Measurements from ENCODE around the gene ATF7.

The ATF7 gene

DNA sequence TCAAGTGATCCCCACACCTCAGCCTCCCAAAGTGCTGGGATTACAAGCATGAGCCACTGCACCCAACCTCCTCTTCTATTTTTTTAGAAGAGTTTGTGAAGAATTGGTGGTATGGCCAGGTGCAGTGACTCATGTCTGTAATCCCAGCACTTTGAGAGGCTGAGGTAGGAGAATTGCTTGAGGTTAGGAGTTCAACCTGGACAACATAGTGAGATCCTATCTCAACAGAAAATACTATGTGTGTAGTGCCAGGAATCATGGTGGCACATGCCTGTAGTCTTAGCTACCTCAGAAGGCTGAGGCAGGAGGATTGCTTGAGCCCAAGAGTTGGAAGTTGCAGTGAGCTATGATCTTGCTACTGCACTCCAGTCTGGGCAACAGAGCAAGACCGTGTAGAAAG, 5.5 kb upstream of the ATF7 start:
- Histone ChIP-seq H3K27me3 (ENCODE audit: control insufficient read depth, insufficient read depth, low read length, poor library complexity, severe bottlenecking) (no peaks in the 10 kb centered on the region), H3K9me3 (ENCODE audit: control insufficient read depth, low read length) (no peaks in the 10 kb centered on the region), H3K4me1 (ENCODE audit: control insufficient read depth, insufficient read depth, low read length) (peaks cover 7% of the 10 kb centered on the region), H3K4me3 (ENCODE audit: insufficient read depth, low read depth, low read length) (no peak overlapping the region), H3K27ac (ENCODE audit: insufficient read depth, low read depth, low read length, poor library complexity, severe bottlenecking) (no peak overlapping the region), H3K36me3 (ENCODE audit: control insufficient read depth, insufficient read depth, low read length) (no peaks in the 10 kb centered on the region)
- WGBS, 2 experiments, result 88% methylated on average over 1 of the region's 1 CpG; no CpG with 5 or more reads in 1 of the 2 experiments

GRCh38 chr12:53627919-53628318, 1.7 kb upstream of the ATF7 start:
- Histone ChIP-seq H3K27me3 (ENCODE audit: control insufficient read depth, insufficient read depth, low read length, poor library complexity, severe bottlenecking) (no peaks in the 10 kb centered on the region), H3K4me3 (ENCODE audit: insufficient read depth, low read depth, low read length) (no peak overlapping the region), H3K27ac (ENCODE audit: insufficient read depth, low read depth, low read length, poor library complexity, severe bottlenecking) (no peak overlapping the region), H3K36me3 (ENCODE audit: control insufficient read depth, insufficient read depth, low read length) (no peaks in the 10 kb centered on the region), H3K9me3 (ENCODE audit: control insufficient read depth, low read length) (no peaks in the 10 kb centered on the region), H3K4me1 (ENCODE audit: control insufficient read depth, insufficient read depth, low read length) (peaks cover 17% of the 10 kb centered on the region)
- WGBS, 2 experiments, result 85 to 92% methylated on average over 8 to 11 of the region's 11 CpGs

DNA sequence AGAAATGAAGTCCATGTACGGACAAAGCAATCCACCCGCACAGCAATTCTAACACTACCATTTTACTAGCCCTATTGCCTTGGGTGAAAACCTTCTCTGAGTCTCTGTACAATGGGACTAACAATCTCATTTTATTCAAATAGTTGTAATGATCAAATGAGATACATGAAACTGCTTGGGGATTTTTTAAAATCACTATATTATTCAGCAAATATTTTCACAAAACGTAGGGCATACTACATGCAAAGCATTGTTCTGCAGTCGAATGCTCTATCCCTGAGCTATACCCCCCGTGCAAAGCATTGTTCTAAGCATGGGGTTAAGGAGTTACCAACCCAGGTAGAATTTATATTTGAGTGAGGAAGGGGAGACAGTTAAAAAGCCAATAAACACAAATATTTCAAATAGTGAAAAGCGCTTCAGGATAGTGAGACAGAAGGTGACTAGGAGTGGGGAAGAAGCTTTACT, 554 bp upstream of the ATF7 start:
- H3K36me3 ChIP-seq (ENCODE audit: control insufficient read depth, insufficient read depth, low read length), result no peaks in the 10 kb centered on the region
- H3K27ac ChIP-seq (ENCODE audit: insufficient read depth, low read depth, low read length, poor library complexity, severe bottlenecking), result peak overlapping the region; percentile 99
- H3K9me3 ChIP-seq (ENCODE audit: control insufficient read depth, low read length), result no peaks in the 10 kb centered on the region
- H3K27me3 ChIP-seq (ENCODE audit: control insufficient read depth, insufficient read depth, low read length, poor library complexity, severe bottlenecking), result no peaks in the 10 kb centered on the region
- WGBS, 2 experiments, result 40 to 48% methylated on average over 6 of the region's 6 CpGs
- H3K4me1 ChIP-seq (ENCODE audit: control insufficient read depth, insufficient read depth, low read length), result peaks cover 17% of the 10 kb centered on the region
- peak overlapping the region; percentile 92 for H3K4me3 ChIP-seq (ENCODE audit: insufficient read depth, low read depth, low read length)

- Histone ChIP-seq H3K9me3 (ENCODE audit: control insufficient read depth, low read length) (no peaks in the 10 kb centered on the region), H3K4me1 (ENCODE audit: control insufficient read depth, insufficient read depth, low read length) (peaks cover 17% of the 10 kb centered on the region), H3K36me3 (ENCODE audit: control insufficient read depth, insufficient read depth, low read length) (no peaks in the 10 kb centered on the region), H3K27me3 (ENCODE audit: control insufficient read depth, insufficient read depth, low read length, poor library complexity, severe bottlenecking) (no peaks in the 10 kb centered on the region), H3K4me3 (ENCODE audit: insufficient read depth, low read depth, low read length) (peak overlapping the region; percentile 92), H3K27ac (ENCODE audit: insufficient read depth, low read depth, low read length, poor library complexity, severe bottlenecking) (no peak overlapping the region)
- WGBS, 2 experiments, result 31 to 34% methylated on average over 5 of the region's 5 CpGs
Measured at GRCh38 chr12:53625373-53625945, 723 bp downstream of the ATF7 start.

DNA sequence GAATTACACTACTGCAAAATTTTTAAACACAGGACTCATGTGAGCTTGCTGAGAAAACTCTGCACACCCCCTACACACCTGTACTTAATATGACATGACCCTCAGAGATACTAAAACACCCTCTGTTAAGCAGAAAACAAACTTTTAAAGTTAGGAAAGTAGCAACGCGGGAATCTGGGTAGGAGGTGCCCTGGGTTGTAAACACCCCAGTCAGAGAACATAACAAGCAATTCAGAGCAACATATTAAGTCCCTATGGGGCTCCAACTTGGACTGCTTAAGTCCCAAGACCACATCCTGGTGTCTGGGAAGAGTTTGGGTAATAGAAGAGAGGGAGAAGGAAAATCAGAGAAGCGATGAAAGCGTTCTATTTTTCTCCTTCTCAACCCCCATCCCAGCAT, 1.2 kb downstream of the ATF7 start:
- WGBS, 2 experiments, result 73 to 83% methylated on average over 4 of the region's 4 CpGs
- H3K27ac ChIP-seq (ENCODE audit: insufficient read depth, low read depth, low read length, poor library complexity, severe bottlenecking), result no peak overlapping the region
- H3K4me1 ChIP-seq (ENCODE audit: control insufficient read depth, insufficient read depth, low read length), result peaks cover 17% of the 10 kb centered on the region
- H3K27me3 ChIP-seq (ENCODE audit: control insufficient read depth, insufficient read depth, low read length, poor library complexity, severe bottlenecking), result no peaks in the 10 kb centered on the region
- no peaks in the 10 kb centered on the region for H3K36me3 ChIP-seq (ENCODE audit: control insufficient read depth, insufficient read depth, low read length)
- H3K4me3 ChIP-seq (ENCODE audit: insufficient read depth, low read depth, low read length), result peak overlapping the region; percentile 92
- no peaks in the 10 kb centered on the region for H3K9me3 ChIP-seq (ENCODE audit: control insufficient read depth, low read length)

DNA sequence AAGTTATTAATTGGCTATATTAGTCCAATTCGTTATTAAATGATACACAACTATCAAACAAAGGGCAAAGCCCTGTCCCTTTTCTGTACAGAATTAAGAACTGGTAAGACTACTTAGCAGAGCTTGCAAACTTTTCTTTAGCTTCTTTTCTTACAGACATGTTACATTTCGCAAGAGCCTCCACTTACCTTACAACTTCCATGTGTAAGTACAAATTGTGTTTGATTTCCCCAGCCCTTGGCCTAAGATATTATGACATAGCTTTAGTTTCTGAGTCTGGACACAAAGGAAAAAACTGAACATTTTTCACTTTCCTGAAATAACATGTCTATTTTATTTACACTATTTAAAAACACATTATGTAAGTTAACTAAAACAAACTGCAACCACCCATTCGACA, 1.7 kb downstream of the ATF7 start:
- Histone ChIP-seq H3K27ac (ENCODE audit: insufficient read depth, low read depth, low read length, poor library complexity, severe bottlenecking) (no peak overlapping the region), H3K4me3 (ENCODE audit: insufficient read depth, low read depth, low read length) (peak overlapping the region; percentile 12), H3K4me1 (ENCODE audit: control insufficient read depth, insufficient read depth, low read length) (peaks cover 17% of the 10 kb centered on the region), H3K9me3 (ENCODE audit: control insufficient read depth, low read length) (no peaks in the 10 kb centered on the region), H3K27me3 (ENCODE audit: control insufficient read depth, insufficient read depth, low read length, poor library complexity, severe bottlenecking) (no peaks in the 10 kb centered on the region), H3K36me3 (ENCODE audit: control insufficient read depth, insufficient read depth, low read length) (no peaks in the 10 kb centered on the region)
- 90 to 98% methylated on average over 3 of the region's 3 CpGs for WGBS, 2 experiments

DNA sequence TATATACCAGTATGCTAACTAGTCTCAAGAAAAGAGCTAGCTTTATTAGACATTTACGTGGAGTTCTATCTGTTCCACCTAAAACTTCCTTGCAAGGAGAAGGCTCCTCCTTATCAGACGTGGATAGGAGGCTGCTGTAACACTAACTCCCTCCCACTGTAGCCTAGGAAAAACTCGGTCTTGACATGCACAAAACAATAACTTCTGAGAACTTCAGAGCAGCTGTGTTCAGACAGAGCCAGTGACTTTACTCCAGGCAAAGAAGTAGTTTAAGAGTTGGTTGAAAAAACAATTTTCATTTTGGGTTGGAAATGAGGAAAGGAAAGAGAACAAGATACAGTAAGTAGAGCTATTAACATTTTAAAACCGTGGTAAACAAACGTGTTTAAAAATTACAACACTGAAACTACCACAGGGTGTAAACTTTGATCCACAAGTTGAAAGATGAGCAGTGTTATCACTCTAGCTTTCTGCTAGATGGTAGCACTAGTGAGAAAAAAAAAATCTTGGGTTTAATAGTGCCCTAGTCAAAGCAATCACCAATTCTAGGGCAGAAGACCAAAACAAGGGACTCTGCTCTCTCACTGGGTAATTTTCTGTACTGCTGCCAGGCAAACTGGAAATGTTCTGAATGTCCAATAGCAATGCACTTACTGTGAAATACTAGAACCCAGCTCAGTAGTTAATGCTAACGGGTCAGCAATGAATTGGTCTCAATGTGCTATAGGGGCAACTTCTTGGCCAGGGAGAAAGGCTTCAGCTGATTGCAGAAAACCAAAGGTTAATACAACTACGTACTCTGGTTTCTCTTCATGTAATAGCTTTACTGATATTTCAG, 2.4 kb downstream of the ATF7 start:
- H3K4me3 ChIP-seq (ENCODE audit: insufficient read depth, low read depth, low read length), result peak overlapping the region; percentile 12
- H3K4me1 ChIP-seq (ENCODE audit: control insufficient read depth, insufficient read depth, low read length), result peaks cover 17% of the 10 kb centered on the region
- no peaks in the 10 kb centered on the region for H3K9me3 ChIP-seq (ENCODE audit: control insufficient read depth, low read length)
- no peaks in the 10 kb centered on the region for H3K27me3 ChIP-seq (ENCODE audit: control insufficient read depth, insufficient read depth, low read length, poor library complexity, severe bottlenecking)
- H3K27ac ChIP-seq (ENCODE audit: insufficient read depth, low read depth, low read length, poor library complexity, severe bottlenecking), result no peak overlapping the region
- no peaks in the 10 kb centered on the region for H3K36me3 ChIP-seq (ENCODE audit: control insufficient read depth, insufficient read depth, low read length)
- 69 to 80% methylated on average over 7 of the region's 7 CpGs for WGBS, 2 experiments

- no peak overlapping the region for H3K4me3 ChIP-seq (ENCODE audit: insufficient read depth, low read depth, low read length)
- H3K27me3 ChIP-seq (ENCODE audit: control insufficient read depth, insufficient read depth, low read length, poor library complexity, severe bottlenecking), result no peaks in the 10 kb centered on the region
- H3K27ac ChIP-seq (ENCODE audit: insufficient read depth, low read depth, low read length, poor library complexity, severe bottlenecking), result no peak overlapping the region
- H3K9me3 ChIP-seq (ENCODE audit: control insufficient read depth, low read length), result no peaks in the 10 kb centered on the region
- H3K4me1 ChIP-seq (ENCODE audit: control insufficient read depth, insufficient read depth, low read length), result peaks cover 17% of the 10 kb centered on the region
- WGBS, 2 experiments, result 97 to 98% methylated on average over 5 of the region's 5 CpGs
- H3K36me3 ChIP-seq (ENCODE audit: control insufficient read depth, insufficient read depth, low read length), result no peaks in the 10 kb centered on the region
Measured at GRCh38 chr12:53622724-53623123, 3.5 kb downstream of the ATF7 start.

GRCh38 chr12:53618275-53618674, 7.9 kb downstream of the ATF7 start:
- no peaks in the 10 kb centered on the region for H3K9me3 ChIP-seq (ENCODE audit: control insufficient read depth, low read length)
- no peaks in the 10 kb centered on the region for H3K27me3 ChIP-seq (ENCODE audit: control insufficient read depth, insufficient read depth, low read length, poor library complexity, severe bottlenecking)
- H3K4me3 ChIP-seq (ENCODE audit: insufficient read depth, low read depth, low read length), result no peak overlapping the region
- H3K27ac ChIP-seq (ENCODE audit: insufficient read depth, low read depth, low read length, poor library complexity, severe bottlenecking), result no peak overlapping the region
- no peaks in the 10 kb centered on the region for H3K4me1 ChIP-seq (ENCODE audit: control insufficient read depth, insufficient read depth, low read length)
- H3K36me3 ChIP-seq (ENCODE audit: control insufficient read depth, insufficient read depth, low read length), result no peaks in the 10 kb centered on the region
- WGBS, 2 experiments, result 97 to 98% methylated on average over 3 of the region's 3 CpGs

DNA sequence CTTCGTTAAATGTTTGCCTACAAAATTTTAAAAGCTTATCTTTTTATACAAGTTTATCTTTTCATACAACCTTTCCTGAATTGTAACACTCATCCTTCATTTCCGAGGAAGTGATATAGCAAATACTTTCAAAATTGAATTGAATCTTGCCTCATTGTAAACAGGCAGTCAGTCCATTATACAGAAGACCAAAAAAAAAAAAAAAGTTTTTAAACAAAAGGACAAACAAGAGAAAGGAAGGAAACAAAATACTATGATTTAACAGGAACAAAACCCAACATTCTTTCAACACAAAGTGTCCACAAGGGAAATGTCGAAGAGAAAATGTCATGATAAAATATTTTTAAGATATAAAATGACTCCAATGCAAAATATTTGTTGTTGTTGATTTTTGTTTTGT, 8.5 kb downstream of the ATF7 start:
- Histone ChIP-seq H3K27ac (ENCODE audit: insufficient read depth, low read depth, low read length, poor library complexity, severe bottlenecking) (no peak overlapping the region), H3K27me3 (ENCODE audit: control insufficient read depth, insufficient read depth, low read length, poor library complexity, severe bottlenecking) (no peaks in the 10 kb centered on the region), H3K4me1 (ENCODE audit: control insufficient read depth, insufficient read depth, low read length) (no peaks in the 10 kb centered on the region), H3K36me3 (ENCODE audit: control insufficient read depth, insufficient read depth, low read length) (no peaks in the 10 kb centered on the region), H3K4me3 (ENCODE audit: insufficient read depth, low read depth, low read length) (no peak overlapping the region), H3K9me3 (ENCODE audit: control insufficient read depth, low read length) (no peaks in the 10 kb centered on the region)
- 91 to 93% methylated on average over 1 to 2 of the region's 3 CpGs for WGBS, 2 experiments
